NCI-H2107 treated with DMSO at 0.1 percent for 48 hours (cell line): ENCODE data around the gene VPS16.
A peak's percentile ranks its signal among the peaks of the same experiment; 100 is the strongest.
"Not testable (repeated sequence)": the region's sequence is repeated elsewhere in the genome, so short reads cannot be mapped to it uniquely, and the experiment has no call there.

Experiments
- DNase-seq: peaks from one replicate; lab custom pipeline; 2025; ENCODE audit not compliant: unreplicated experiment; lab: John Stamatoyannopoulos, UW

Gene VPS16

DNA sequence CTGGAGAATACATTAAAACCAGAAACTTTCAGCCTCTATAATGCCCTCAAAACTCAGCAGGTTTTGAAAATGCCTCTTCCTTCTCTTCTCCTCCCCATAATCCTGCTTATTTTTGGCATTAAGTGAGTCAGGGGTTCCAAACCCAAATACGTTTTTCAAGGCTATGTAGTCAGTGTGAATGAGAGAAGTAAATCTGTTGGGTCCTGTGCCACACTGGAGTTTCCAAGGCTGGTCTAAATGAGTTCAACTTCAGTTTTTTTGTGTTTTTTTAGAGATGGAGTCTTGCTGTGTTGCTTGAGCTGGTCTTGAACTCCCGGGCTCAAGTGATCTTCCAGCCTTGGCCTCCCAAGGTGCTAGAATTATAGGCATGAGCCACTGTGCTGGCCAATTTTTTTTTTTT is 53.7 kb downstream of the VPS16 start:
- DNase-seq, result no peak

DNA sequence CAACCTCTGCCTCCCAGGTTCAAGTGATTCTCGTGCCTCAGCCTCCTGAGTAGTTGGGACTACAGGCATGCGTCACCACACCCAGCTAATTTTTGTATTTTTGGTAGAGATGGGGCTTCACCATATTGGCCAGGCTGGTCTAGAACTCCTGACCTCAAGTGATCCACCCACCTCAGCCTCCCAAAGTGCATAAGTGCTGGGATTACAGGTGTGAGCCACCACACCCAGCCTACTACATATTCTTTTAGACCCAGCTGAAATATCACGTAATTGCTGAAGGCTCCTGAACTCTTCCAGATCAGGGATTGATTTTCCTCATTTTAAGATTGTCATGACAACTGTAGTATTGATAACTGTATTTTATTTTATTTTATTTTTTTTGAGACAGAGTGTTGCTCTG is 54.6 kb downstream of the VPS16 start:
- DNase-seq, result not testable (repeated sequence)

DNA sequence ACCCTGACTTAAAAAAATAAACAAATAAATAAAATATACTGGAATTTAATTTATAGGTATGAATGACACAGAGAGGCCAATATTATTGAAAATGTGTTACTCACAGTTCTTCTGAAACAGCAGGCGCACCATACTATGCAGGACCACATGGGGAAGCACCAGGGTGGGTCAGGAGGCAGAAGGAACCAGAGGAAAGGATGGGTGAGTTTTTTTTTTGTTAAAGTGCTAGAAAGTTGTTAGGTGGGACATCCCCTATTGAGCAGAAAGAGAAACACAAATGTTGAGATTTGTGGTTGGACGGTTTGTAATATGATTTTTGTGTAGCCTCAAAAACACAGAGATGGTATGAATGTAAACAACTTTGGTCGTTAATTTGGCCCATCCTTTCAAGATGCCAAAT is 58.7 kb downstream of the VPS16 start:
- no peak for DNase-seq

DNA sequence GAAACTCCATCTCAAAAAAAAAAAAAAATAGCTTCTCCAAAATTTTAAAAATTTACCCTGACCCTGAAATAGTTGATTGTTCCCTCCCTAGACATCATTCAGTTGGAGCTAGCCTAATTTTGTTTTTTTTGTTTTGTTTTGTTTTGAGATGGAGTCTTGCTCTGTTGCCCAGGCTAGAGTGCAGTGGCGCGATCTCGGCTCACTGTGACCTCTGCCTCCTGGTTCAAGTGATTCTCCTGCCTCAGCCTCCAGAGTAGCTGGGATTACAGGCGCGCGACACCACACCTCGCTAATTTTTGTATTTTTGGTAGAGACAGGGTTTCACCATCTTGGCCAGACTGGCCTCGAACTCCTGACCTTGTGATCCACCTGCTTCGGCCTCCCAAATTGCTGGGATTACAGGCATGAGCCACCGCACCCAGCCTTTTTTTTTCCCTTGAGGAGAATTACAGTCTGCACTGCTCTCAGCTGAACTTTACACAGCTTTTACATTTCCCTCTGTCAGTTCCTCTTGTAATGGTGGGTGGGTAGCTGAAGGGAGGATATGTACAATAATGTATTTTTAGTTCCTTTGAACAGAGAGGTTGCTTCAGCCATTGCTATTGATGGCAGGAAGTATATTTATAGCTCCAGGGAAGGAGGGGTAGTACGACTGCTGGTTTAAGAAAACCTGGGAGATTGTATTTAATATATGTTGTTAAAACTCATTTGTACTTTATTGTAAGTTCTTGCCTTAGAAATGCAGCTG is 60.5 kb downstream of the VPS16 start:
- no peak for DNase-seq

DNA sequence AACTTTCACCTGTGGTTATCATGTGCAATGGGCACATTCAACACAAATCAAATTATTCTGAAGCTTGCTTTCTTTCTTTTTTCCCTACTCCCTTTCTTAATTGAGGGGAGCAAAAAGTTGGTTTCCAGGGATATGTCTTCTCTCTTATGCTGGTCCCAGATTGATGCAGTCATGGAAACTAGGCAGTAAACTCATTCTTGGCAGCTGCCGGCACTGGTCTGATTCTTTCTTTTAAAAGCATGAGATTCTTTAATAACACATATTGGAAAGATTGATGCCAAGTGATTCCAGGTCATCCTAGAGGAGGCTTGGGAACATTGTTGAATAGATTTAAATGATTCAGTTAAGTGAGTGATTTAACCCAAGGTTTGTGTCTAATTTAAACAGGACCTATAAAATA is 61.7 kb downstream of the VPS16 start:
- DNase-seq, result no peak

DNA sequence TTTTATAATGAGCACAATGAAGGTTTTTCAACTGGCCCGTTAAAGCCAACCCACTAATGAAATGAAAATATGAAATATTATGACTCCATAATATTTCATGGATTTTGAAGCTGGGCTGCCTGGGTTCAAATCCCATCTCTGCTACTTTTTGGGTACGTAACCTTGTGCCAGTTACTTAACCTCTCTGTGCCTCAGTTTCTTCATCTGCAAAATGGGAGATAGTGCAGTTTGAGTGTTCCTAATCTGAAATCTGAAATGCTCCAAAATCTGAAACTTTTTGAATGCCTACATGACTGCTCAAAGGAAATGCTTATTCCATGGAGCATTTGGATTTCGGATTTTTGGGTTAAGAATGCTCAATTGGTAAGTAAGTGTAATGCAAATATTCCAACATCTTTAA is 62.3 kb downstream of the VPS16 start:
- DNase-seq, result no peak

DNA sequence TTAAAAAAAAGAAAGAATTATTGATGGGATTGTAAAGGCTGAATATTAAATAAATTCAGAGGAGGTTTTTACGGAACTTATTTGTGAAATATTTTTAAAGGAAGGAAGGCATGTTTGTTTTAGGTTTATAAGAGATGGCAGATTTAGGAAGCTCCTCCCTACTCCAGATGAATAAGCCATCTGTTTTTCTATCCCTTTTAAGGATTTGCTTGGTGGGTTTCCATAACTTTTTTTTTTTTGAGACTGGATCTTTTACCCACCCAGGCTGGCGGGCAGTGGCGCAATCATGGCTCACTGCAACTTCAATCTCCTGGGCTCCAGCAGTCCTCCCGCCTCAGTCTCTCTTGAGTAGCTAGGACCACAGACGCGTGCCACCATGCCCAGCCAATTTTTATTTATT is 63.1 kb downstream of the VPS16 start:
- no peak for DNase-seq

DNA sequence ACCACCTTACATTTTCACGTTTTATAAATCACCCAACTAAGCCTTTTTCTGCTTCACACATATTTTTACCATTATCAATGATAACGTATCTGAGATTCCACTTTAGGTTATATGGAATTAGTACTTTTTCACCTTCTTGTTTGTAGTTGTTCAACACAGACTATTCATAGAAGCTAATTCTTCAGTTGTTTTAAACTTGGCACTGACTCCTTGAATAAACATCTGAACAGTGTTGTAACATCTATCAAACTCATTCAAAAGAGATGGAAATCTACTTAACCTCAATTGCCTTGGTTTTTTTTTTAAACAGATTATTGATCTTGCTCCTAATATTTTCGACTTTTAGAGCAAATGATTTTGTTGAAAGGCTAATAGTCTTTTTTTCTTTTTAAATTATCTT is 67.0 kb downstream of the VPS16 start:
- DNase-seq, result no peak

DNA sequence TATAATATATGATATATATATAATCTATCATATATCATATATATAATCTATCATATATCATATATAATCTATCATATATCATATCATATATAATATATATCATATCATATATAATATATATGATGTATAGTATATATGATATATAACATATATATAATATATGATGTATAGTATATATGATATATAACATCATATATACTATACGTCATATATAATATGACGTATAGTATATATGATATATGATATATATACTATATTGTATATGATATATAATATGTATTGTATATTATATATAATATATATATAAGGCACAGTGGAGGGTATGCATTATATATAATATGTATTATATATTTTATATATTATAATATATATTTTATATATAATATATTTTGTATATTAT is 69.4 kb downstream of the VPS16 start:
- DNase-seq, result no peak

DNA sequence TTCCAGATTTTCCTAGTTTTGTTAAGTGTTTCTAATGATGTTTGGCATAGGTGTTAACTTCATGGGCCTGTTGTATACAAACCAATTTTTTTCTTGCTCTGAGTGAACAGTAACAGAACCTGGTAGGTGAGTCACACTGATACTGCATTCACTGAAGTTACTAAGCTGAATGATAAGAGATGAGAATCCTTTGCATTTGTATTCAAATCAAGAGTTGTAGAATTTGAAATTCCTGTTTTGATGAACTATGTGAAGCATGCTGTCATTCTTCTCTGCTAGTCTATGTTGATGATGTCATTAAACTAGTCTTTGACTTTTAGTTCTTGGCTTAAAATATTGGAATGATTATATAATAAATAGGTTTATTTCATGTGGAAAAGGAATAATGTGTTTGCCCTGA is 70.7 kb downstream of the VPS16 start:
- DNase-seq, result no peak

DNA sequence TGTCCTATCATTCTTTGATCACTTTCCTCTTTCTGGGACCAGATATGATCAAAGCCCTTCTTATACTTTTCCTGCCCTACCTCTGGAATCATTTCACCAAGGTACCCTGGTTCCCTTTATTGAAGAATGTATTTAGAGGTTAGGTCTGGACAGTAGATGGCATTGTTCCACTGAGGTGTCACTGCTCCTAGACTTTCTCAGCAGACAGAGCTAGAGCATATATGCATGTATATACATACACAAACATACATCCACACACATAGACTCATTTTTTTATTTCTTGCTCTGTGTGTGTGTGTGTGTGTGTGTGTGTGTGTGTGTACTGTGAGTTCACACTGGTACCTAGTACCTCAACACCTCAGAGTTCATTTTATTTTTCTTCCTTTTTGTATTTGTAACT is 73.6 kb downstream of the VPS16 start:
- peak; percentile 8 for DNase-seq
